Measurements from ENCODE around the gene FRMD4A. TPM values are rescaled to one million over a fixed set of nuclear protein-coding genes. Genes with fewer than 3 reads are reported as not detected.
A peak's percentile ranks its signal among the peaks of the same experiment; 100 is the strongest.
"Not testable (repeated sequence)": the region's sequence is repeated elsewhere in the genome, so short reads cannot be mapped to it uniquely, and the experiment has no call there.

FRMD4A gene
- total and polyA plus RNA-seq, 7 donors: 3.0 to 27.8 (median 14.4) TPM

DNA sequence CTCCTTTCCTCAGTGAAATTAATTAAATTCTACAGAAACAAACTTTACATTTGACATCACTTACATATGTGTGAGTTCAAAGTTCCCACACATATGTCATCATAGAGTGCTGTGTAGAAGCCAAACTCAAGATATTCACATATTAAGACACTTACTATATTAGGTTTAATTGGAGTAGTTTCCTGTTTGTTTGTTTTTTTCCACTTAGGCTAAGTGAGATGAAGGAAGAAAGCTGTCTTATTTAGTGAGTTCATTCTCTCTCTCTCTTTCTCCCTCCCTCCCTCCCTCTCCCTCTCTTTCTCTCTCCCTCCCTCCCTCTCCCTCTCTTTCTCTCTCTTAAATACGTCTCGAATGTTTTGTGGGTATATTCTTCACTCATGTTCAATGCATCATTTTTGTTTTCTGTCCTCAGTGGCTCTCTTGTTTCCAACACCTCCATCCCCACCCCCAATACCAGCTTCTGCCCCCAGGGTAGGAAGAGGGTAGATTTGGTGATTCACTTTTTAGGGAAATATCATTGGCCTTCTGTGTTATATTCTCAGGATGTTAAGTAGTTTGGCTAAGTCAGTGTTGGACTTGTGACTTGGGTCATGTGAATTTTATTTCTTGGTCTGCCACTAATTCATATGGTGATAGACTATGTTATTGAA is 262.0 kb downstream of the FRMD4A start:
- TF ChIP-seq POLR2A (IDR thresholded peaks at IDR 0.05) (no peak), POLR2AphosphoS5 (IDR thresholded peaks at IDR 0.05) (no peak), EP300 (IDR thresholded peaks at IDR 0.05) (no peak)
- TF ChIP-seq, protein P1, sequence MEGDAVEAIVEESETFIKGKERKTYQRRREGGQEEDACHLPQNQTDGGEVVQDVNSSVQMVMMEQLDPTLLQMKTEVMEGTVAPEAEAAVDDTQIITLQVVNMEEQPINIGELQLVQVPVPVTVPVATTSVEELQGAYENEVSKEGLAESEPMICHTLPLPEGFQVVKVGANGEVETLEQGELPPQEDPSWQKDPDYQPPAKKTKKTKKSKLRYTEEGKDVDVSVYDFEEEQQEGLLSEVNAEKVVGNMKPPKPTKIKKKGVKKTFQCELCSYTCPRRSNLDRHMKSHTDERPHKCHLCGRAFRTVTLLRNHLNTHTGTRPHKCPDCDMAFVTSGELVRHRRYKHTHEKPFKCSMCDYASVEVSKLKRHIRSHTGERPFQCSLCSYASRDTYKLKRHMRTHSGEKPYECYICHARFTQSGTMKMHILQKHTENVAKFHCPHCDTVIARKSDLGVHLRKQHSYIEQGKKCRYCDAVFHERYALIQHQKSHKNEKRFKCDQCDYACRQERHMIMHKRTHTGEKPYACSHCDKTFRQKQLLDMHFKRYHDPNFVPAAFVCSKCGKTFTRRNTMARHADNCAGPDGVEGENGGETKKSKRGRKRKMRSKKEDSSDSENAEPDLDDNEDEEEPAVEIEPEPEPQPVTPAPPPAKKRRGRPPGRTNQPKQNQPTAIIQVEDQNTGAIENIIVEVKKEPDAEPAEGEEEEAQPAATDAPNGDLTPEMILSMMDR (IDR thresholded peaks at IDR 0.05): no peak
- H3K36me3 ChIP-seq: no peaks in the 10 kb centered on the region
- H3K4me1 ChIP-seq: peaks cover 0 to 10% (median 3%) of the 10 kb centered on the region in 4 donors
- H3K27me3 ChIP-seq: no peaks in the 10 kb centered on the region
- H3K9me3 ChIP-seq: no peaks in the 10 kb centered on the region
- H3K27ac ChIP-seq: no peak overlapping the region
- 88 to 94% methylated on average over 2 of the region's 2 CpGs for WGBS, 2 donors
- intact Hi-C loops (cut with DNase I): no loop called here
- no peak overlapping the region for H3K4me3 ChIP-seq
- no peak for DNase-seq

DNA sequence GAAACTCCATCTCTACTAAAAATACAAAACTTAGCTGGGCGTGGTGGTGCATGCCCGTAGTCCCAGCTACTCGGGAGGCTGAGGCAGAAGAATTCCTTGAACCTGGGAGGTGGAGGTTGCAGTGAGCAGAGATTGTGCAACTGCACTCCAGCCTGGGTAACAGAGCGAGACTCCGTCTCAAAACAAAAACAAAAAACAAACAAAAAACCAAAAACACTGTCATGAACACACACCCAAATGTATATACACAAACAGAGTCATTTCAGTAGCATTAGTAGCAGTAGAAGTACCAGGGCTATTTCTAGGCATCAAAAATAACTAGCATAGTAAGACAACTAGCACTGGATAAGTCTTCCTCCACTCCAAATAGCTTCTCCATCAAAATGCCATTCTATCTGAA is 263.1 kb downstream of the FRMD4A start:
- H3K36me3 ChIP-seq; H3K4me1 ChIP-seq; H3K27me3 ChIP-seq; H3K4me3 ChIP-seq; DNase-seq; H3K9me3 ChIP-seq; intact Hi-C loops (cut with DNase I); H3K27ac ChIP-seq: not testable (repeated sequence)
- 90 to 93% methylated on average over 5 of the region's 5 CpGs for WGBS, 2 donors

DNA sequence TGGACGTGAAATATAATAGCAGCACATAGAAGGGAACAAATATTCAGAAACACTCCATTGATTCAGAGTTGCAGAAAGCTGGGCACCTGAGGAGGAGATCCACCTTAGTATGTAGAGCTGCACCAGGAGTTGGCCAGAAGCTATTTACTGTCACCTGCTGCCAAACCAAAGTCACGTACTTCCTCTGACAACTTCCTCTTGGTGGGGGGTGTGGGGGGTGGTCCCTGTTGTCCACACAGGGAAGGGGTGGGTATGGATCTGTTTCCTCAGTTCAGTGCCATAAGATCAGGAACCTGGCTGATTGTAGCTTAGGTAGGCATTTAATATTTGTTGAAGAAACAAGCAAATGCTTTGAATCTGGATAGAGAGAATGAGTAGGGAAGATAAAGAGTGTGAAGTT is 264.6 kb downstream of the FRMD4A start:
- Histone ChIP-seq H3K27ac (no peak overlapping the region), H3K4me1 (peaks cover 0 to 10% (median 3%) of the 10 kb centered on the region in 4 donors), H3K27me3 (no peaks in the 10 kb centered on the region), H3K36me3 (no peaks in the 10 kb centered on the region), H3K4me3 (no peak overlapping the region), H3K9me3 (no peaks in the 10 kb centered on the region)
- intact Hi-C loops (cut with DNase I): no loop called here
- TF ChIP-seq POLR2A (IDR thresholded peaks at IDR 0.05) (no peak), EP300 (IDR thresholded peaks at IDR 0.05) (no peak), POLR2AphosphoS5 (IDR thresholded peaks at IDR 0.05) (no peak)
- TF ChIP-seq, protein P1 (IDR thresholded peaks at IDR 0.05): no peak
- DNase-seq: no peak
- 63 to 65% methylated on average over 2 of the region's 2 CpGs for WGBS, 2 donors

DNA sequence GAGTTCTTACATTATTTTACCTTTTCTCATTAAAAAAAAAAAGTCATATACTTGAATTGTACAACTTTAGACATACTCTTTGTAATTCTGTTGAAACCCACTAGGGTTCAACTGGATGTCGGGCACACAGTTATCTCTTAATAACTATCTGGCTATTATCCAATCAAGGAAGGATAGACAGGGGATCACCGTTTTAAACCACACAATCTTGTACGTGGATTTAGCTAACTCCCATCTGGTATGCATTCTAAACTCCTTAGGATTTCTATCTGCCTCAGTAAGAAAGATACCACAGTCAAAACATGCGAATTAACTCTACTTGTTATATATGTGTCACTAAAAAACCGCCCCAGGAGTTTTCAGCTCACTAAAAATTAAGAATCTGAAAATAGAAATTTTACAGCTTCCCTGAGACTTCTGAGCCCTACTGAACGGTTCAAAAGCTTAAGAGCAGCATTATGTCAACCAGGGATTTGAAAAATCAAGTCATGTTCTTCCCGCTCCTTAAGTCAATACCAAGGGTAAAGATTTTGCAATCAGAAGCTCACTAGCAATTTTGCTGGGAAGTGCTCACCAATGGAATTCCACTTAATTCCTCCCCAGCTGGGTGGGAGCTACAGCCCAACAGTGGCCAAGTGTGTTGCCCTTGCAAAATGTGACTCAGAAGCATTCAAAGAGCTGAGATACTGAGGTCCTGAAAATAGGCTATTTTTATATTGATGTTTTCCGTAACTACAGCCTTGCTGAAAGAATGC is 267.0 kb downstream of the FRMD4A start:
- Histone ChIP-seq H3K27me3 (no peaks in the 10 kb centered on the region), H3K36me3 (no peaks in the 10 kb centered on the region), H3K27ac (peak overlapping the region in 2 of 4 donors; percentile 15 to 27), H3K4me1 (peaks cover 0 to 17% (median 7%) of the 10 kb centered on the region in 4 donors), H3K4me3 (no peak overlapping the region), H3K9me3 (no peaks in the 10 kb centered on the region)
- no peak for TF ChIP-seq POLR2AphosphoS5 (IDR thresholded peaks at IDR 0.05)
- no peak for TF ChIP-seq EP300 (IDR thresholded peaks at IDR 0.05)
- TF ChIP-seq, protein P1 (IDR thresholded peaks at IDR 0.05): no peak
- no peak for TF ChIP-seq POLR2A (IDR thresholded peaks at IDR 0.05)
- peak; percentile 69 for DNase-seq
- intact Hi-C loops (cut with DNase I): no loop called here
- 66 to 78% methylated on average over 8 of the region's 8 CpGs for WGBS, 2 donors

DNA sequence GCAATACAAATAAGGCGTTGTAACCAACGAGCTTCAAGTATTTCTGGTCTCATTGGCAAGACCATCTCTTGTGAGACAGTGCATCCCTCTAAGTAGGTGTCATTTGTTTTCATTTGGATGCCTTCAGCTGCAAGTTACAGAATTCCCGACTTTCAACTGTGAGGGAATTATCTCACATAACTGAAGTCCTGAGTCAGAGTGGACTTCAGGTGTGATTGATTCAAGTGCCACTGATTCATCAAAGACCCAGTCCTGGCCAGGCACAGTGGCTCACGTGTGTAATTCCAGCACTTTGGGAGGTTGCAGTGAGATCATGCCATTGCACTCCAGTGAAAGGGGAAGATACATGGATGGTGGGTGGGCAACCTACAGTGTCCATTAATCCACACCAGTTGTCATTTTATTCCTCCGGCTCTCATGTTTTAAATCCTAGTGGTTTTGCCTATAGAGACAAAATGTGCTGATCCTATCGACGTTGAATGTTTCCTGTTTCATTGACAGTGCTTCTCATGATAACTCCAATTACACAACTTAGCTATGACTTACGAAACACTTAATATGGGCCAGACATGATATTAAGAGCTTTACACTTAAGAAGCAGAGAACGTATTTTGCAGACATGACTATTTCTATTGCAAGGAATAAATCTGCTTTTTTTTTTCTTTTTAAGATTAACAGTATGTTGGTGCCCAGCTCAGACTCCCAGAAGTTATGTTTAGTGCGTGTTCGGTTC is 268.0 kb downstream of the FRMD4A start:
- WGBS, 2 donors: 87 to 89% methylated on average over 11 of the region's 11 CpGs
- no peaks in the 10 kb centered on the region for H3K9me3 ChIP-seq
- peaks cover 0 to 17% (median 7%) of the 10 kb centered on the region in 4 donors for H3K4me1 ChIP-seq
- TF ChIP-seq POLR2AphosphoS5 (IDR thresholded peaks at IDR 0.05) (no peak), POLR2A (IDR thresholded peaks at IDR 0.05) (no peak)
- TF ChIP-seq, protein P1 (IDR thresholded peaks at IDR 0.05): no peak
- intact Hi-C loops (cut with DNase I): no loop called here
- DNase-seq: no peak
- H3K27me3 ChIP-seq: no peaks in the 10 kb centered on the region
- no peak overlapping the region for H3K4me3 ChIP-seq
- H3K27ac ChIP-seq: no peak overlapping the region
- no peaks in the 10 kb centered on the region for H3K36me3 ChIP-seq
